ENCODE results near the gene AP3D1.

GRCh38 chr19:2188708-2189385, 37.5 kb upstream of the AP3D1 start:
- TF ChIP-seq CTCF (IDR thresholded peaks at IDR 0.05; ENCODE audit: low read depth, low read length) (no peak), EZH2phosphoT487 (IDR thresholded peaks at IDR 0.05; ENCODE audit: low read depth) (no peak)

All from OCI-LY3 (cell line).